GM18870 (cell line): ENCODE measurements around the gene TFR2.

Experiments
- ATAC-seq: cut with Tn5 transposase; IDR thresholded peaks from one replicate; pipeline ENCODE4 v1.9.1; 2021; ENCODE audit warnings: moderate library complexity; ENCODE audit not compliant: unreplicated experiment

Gene TFR2

DNA sequence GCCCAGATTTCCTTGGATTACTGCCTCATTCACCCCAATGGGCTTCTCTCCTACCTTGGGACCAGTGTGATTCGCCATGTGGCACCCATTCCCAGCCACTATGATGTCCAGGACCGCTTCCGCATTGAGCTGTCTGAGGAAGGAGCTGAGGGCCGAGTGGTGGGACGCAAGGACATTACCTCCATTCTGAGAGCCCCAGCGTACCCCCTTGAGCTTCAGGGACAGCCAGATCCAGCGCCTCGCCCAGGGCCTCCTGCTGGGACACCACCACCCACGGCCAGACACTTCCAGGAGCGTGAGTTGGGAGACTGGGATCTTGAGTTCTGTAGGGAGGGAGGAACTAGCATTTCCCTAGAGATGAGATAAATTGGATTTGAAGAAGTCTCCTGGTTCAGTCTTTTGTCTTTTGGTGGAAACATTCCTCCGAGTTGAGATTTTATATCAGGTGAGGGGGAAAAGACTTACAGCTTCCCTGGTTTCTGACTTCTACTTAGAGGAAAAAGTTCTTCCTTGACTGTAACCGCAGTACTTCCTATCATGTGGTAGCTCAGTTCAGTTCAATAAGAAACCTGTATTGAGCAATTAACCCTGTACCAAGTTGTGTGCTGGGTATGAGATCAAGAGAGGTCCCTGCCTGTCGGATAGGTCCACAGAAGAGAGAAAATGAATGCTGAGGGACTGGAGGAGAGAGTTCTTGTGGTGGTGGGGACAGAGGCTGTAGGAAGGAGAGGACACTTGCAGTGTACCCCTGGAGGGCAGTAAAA, 27.8 kb downstream of the TFR2 start:
- ATAC-seq: no peak

- no peak for ATAC-seq
These were observed 28.5 kb downstream of the TFR2 start for GRCh38 chr7:100612730-100613390.

DNA sequence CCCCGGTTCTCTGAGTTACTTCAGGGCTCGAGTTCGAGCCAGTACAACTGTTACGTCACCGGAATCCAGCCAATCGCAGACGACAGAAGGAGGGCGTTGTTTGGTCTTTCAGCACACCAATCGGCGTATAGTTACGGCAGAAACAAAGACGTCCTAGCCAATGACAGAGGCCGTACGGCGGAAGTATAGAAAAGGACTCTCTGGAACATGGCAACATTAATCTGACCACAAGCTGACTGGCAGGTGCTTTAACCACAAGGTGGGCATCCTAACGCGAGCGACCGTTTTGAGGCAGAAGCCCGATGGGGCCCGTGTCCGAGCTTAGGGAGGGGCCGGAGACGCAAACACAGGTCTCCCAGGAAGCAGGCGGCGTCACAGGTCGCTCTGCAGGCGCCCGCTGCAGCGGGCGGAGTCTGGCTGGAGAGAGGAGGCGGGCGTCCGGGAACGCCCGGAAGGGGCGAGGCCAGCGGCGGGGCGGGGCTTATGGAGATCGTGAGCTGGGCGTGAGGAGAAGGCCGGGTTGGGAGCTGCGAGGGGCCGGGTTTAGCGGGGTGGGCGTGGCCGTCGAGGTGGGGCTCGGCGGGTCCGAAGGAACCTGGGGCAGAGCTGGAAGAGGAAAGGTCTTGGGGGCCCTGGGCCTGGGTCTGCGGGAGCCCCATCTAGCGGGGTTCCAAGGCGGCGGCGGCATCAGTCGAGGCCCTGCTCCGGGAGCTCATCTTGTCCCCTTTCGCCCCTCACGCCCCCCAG, 29.2 kb downstream of the TFR2 start, which contains the start of gene MOSPD3:
Gene MOSPD3 (plus strand): TSS at position 558 of the 747 bp plus-strand sequence. CDS start 252 bp downstream, outside the sequence.
- peak; percentile 92 for ATAC-seq

DNA sequence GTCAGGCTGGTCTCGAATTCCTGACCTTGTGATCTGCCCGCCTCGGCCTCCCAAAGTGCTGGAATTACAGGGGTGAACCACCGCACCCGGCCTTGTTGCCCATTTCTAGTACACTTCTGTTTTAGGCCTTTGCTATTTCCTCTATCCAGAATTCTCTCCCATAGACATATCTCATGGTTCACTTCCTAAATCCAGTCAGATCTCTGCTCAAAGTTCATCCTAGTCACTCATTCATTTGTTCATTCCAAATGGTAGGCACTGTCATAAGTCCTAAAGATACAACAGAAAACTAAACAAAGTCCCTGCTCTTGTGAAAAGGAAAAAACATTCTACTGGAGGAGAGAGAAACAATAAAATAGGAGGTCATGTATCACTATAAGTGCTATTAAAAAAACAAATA, 31.4 kb downstream of the TFR2 start:
- no peak for ATAC-seq

DNA sequence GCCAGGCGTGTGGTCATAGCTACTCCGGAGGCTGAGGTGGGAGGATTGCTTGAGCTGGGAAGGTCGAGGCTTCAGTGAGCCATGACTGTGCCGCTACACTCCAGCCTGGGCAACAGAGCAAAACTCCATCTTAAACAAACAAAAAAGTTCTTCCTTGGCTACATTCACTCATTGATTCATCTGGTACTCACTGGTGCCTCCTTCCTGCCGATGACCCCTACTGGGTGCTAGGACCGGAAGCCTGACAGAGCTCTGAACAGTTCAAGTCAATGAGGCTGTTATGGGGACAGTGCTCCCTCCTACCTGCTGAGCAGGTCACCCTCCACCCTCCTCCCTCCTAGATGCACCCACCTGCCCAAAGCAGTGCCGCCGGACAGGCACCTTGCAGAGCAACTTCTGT, 34.2 kb downstream of the TFR2 start:
- ATAC-seq: no peak

GRCh38 chr7:100606313-100606712, 35.0 kb downstream of the TFR2 start:
- ATAC-seq: no peak

DNA sequence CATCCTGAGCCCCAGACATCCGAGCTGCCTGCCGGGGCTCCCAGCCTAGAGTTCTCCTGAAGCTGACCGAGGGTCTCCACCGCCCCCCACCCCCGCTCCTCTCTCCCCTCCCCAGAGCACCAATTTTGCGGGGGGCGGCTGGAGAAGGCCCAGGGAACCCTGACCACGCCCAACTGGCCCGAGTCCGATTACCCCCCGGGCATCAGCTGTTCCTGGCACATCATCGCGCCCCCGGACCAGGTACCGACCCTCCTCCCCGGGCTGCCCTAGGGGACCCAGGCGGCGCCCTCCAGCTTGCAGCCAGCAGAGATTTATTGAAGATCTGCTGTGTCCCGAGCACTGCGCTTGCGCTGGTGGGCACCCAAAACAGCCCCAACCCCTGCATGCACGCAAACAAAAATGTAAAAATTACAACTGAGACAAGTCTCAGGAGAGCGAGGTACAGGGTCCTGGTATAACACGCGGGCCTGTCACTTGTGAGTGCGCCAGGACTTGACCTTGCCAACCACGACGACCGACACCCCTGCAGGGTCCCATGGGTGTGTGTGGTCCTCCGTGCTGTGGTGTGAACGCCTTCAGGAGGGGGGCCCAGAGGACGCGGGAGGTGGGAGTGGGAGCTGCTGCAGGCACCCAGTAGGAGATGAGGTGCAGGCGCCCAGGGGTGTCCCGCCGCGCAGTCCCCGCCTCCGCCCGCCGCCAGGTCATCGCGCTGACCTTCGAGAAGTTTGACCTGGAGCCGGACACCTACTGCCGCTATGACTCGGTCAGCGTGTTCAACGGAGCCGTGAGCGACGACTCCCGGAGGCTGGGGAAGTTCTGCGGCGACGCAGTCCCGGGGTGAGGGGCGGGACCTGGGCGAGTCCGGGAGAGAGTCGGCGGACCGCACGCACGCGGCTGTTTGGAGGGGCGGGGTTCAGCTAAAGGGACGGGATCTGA, 36.1 kb downstream of the TFR2 start:
- ATAC-seq: no peak

GRCh38 chr7:100604028-100604975, 37.0 kb downstream of the TFR2 start:
- ATAC-seq: no peak

DNA sequence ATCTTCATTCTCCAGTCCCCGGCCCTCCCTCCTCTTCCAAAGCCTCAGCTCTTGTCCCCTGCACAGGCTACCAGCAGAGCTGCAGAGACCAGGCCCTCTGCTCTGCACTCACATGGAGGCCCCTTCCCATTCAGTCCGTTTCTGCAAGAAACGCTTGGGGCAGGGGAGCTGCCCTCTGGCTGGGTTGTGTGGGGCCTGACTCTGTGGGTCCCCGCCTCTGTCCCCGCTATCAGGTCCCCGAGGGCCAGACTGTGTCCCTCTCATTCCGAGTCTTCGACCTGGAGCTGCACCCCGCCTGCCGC, 37.7 kb downstream of the TFR2 start:
- no peak for ATAC-seq

DNA sequence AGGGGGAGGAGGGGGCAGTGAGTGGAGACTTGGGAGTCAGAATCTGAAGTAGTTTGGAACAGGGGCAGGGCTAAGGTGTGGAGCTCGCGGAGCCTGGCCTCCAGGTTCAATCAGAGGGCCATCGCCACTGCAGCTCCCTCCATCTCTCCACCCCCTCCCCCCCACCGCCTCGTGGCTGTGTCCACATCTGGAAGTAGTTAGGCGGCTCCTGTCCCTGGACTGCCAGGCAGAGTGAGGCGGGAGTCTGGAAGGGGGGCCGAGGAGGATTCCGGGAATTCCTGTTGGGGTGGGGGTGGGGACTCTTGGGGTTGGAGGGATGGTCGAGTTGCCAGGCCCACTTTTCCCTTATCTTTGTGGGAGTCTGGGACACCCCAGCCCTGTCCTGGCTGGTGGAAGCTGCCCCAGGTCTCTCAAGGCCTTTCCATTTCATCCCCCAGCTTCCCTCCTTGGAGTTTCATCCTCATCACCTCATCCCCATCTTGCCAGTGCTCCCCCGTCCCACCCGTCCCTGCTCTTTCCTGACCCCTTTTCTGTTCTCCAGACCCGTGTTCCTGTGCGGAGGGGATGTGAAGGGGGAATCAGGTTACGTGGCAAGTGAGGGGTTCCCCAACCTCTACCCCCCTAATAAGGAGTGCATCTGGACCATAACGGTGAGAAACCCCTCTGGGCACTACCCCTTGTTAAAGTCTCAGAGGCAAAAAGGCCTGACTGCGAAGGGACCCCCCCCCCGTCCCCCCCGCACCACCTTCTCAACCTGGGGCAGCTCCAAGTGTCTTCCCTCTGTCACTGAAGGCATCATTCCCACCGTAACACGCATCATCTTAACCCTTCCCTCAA, 38.2 kb downstream of the TFR2 start:
- no peak for ATAC-seq

DNA sequence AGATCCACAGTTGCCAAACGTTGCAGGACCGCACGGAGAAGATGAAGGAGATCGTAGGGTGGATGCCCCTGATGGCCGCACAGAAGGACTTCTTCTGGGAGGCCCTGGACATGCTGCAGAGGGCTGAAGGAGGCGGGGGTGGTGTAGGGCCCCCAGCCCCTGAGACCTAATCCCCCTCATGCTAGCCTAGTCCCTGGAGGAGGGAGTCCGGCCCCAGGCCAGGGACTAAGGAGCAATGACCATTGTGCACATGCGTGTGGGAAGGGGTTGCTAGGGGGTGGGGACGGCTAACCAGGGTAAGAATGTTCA, 40.7 kb downstream of the TFR2 start:
- no peak for ATAC-seq

DNA sequence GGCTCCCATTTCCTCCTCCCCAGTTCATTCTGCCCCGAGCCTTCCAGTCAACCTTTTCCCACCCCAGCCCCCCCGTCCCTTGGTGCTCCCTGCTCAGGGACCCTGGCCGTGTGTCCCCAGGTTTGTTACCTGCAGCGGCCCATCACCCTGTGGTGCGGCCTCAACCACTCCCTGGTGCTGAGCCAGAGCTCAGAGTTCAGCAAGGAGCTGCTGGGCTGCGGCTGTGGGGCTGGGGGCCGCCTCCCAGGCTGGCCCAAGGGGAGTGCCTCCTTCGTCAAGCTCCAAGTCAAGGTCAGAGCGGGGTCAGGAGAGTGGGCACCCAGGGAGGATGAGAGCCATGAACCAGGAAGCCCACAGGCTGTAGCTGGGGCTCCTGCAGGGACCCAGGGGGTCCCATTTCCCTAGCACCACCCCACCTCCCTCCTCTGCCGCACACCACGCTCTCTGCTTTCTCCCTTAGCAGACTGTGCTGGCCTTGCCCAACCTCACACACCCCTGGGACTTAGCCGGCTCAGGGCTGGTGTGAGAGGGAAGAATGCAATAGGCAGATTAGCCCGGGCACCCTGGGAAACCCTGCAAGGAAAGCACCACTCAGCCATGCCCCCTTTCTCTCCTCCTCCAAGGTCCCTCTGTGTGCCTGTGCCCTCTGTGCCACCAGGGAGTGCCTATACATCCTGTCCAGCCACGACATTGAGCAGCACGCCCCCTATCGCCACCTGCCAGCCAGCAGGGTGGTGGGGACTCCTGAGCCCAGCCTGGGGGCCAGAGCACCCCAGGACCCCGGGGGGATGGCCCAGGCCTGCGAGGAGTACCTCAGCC, 41.2 kb downstream of the TFR2 start:
- no peak for ATAC-seq

DNA sequence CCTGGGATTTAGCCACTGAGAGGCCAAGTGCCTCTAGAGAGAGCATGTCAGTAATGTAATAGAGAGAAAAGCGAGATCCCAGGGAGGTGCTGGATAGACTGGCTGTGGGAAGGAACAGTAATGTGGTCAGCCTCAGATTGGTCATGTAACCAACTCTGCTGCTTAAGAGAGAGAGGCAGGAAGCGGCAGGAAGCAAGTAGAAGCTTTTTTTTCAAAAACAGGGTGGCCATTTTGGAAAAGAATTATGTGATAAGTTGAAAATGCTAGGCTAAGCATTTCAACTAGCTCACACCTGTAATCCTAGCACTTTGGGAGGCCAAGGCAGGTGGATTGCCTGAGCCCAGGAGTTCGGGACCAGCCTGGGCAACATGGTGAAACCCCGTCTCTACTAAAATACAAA, 42.9 kb downstream of the TFR2 start:
- ATAC-seq: no peak

DNA sequence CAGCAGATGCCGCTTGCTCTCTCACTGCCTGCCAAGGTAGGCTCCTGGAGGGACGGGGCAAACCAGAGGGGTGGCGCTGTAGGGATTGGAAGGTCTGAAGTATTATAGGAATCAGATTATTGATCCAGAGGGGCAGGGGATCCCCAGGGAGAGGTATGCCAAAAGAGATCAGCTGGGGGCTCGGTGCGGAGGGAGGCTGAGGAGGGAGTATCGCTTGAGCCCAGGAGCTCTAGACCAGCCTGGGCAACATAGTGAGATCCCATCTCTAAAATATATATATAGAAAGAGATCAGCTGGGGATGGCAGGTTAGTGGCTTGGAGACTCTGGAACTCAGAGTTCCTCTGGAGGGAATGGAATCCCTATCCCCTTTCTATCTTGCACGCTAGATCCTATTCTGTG, 46.2 kb downstream of the TFR2 start:
- no peak for ATAC-seq

GRCh38 chr7:100591596-100591995, 49.8 kb downstream of the TFR2 start:
- ATAC-seq: no peak

DNA sequence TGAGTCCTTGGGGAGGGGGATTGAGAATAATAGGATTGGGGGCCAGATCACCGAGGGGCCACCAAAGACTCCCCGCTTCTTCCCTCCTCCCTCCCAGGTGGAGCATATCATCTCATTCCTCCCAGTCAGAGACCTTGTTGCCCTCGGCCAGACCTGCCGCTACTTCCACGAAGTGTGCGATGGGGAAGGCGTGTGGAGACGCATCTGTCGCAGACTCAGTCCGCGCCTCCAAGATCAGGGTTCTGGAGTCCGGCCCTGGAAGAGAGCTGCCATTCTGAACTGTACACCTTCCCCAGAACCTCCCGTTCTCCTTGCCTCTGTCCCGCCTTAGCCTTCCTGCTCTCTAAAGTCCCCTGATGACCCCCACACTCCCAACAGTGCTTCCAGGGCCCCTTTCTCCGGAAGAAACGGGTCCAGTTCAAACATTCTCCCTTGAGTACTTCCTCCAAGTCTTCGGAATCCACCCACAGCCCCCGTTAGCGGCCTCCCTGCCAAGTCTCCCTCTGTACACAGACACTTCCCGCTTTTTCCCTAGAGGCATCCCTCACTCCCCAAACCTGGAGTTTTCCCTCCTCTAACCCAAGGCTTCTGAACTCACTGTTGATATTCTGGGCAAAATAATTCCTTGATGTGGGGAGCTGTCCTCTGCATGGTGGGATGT, 51.1 kb downstream of the TFR2 start:
- no peak for ATAC-seq

DNA sequence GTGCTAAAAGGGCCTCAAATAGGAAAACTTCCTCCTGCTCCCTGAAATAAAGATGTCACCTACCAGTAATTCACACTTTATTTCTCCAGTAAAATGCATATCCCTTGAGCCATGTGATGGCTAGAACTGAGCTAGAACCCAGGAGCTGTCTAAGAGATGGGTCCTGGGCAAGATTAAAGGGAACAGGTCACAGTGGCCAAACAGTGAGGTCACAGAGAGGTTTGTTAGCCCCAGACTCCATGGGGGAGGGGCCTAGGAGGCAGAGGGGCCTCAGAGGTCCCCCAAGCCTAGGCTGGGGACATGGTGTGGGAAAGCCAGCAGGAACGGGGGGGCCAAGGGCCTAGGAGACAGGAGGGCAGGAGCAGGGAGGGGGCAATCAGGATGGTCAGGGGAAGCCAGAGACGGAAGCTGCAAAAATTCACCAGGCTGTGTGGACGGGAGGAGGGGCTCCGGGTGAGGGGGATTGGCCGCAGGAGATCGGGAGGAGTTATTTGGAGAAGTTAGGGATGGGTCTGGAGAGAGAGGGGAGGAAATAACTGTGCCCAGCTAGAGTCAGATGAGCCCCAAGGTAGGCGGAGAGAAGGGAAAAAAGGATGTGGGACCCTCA, 51.9 kb downstream of the TFR2 start:
- ATAC-seq: no peak
